IMR-90 (cell line): Measurements from ENCODE around the gene INSR. TPM values are rescaled to one million over a fixed set of nuclear protein-coding genes. Genes with fewer than 3 reads are reported as not detected.

Source experiments
- ATAC-seq: fragments of 200-7000 bp; cut with Tn5 transposase; 2 replicates; pipeline ENCODE4 v1.9.1; 2020; ENCODE audit warnings: low read depth, mild to moderate bottlenecking, moderate library complexity
- BruUV-seq: library from RNA; stranded (reverse); fragments of 400-500 nt; replicated peaks from 2 replicates; lab custom pipeline; 2021; lab: Mats Ljungman, UMichigan
- CTCF ChIA-PET: fragments of 300-600 bp; formaldehyde crosslinking; extraction: SDS; loops from one replicate; lab custom pipeline; 2021; ENCODE audit warnings: antibody characterized with exemption; lab: Yijun Ruan, JAX
- POLR2A ChIA-PET: fragments of 300-600 bp; sonication (Branson Sonifier 250); formaldehyde crosslinking; loops from one replicate; lab custom pipeline; 2022; ENCODE audit warnings: antibody characterized with exemption; ENCODE audit not compliant: unreplicated experiment; lab: Charles Lee
- DNase-seq: peaks from one replicate; pipeline ENCODE4 v3.0.0; 2013
- H2AFZ ChIP-seq: replicated peaks from 2 replicates; pipeline ENCODE3; 2013; ENCODE audit warnings: low read length, mild to moderate bottlenecking; ENCODE audit not compliant: poor library complexity
- H2AK5ac ChIP-seq: 2 replicates; pipeline ENCODE4 v1.6.1; 2013; ENCODE audit warnings: low read depth, low read length, inconsistent platforms
- H2AK9ac ChIP-seq: replicated peaks from 2 replicates; pipeline ENCODE3; 2013; ENCODE audit warnings: mild to moderate bottlenecking, low read depth, low read length, moderate library complexity; ENCODE audit not compliant: poor library complexity
- H2BK120ac ChIP-seq: 2 replicates; pipeline ENCODE4 v1.6.1; 2013; ENCODE audit warnings: low read depth, low read length, inconsistent platforms
- H2BK15ac ChIP-seq: 3 replicates; pipeline ENCODE4 v1.6.1; 2013; ENCODE audit warnings: low read depth, low read length, inconsistent platforms
- H2BK20ac ChIP-seq: 2 replicates; pipeline ENCODE4 v1.6.1; 2013; ENCODE audit warnings: low read depth, mild to moderate bottlenecking, inconsistent platforms, low read length, moderate library complexity
- H2BK5ac ChIP-seq: 2 replicates; pipeline ENCODE4 v1.6.1; 2013; ENCODE audit warnings: mild to moderate bottlenecking, low read depth, low read length, inconsistent platforms; ENCODE audit not compliant: poor library complexity, severe bottlenecking
- H3K14ac ChIP-seq: replicated peaks from 2 replicates; pipeline ENCODE4 v1.6.1; 2013; ENCODE audit warnings: low read depth, low read length, inconsistent platforms
- H3K18ac ChIP-seq: 2 replicates; pipeline ENCODE4 v1.6.1; 2013; ENCODE audit warnings: low read depth, low read length, control low read depth
- H3K23ac ChIP-seq: 2 replicates; pipeline ENCODE4 v1.6.1; 2013; ENCODE audit warnings: low read depth, low read length, inconsistent platforms
- H3K27ac ChIP-seq: 2 replicates; pipeline ENCODE4 v1.5.1; 2013; ENCODE audit warnings: mild to moderate bottlenecking, control low read depth, low read length; ENCODE audit not compliant: insufficient read depth
- H3K27me3 ChIP-seq: 2 replicates; pipeline ENCODE4 v1.6.1; 2013; ENCODE audit warnings: low read length; ENCODE audit not compliant: control insufficient read depth, insufficient read depth
- H3K36me3 ChIP-seq: 2 replicates; pipeline ENCODE4 v1.6.1; 2013; ENCODE audit warnings: low read length, mixed read lengths; ENCODE audit not compliant: control insufficient read depth, insufficient read depth
- H3K4ac ChIP-seq: 2 replicates; pipeline ENCODE4 v1.6.1; 2013; ENCODE audit warnings: low read depth, low read length, inconsistent platforms
- H3K4me1 ChIP-seq: 2 replicates; pipeline ENCODE4 v1.6.1; 2013; ENCODE audit warnings: low read length, mixed read lengths; ENCODE audit not compliant: control insufficient read depth, insufficient read depth
- H3K4me2 ChIP-seq: 2 replicates; pipeline ENCODE4 v1.6.1; 2013; ENCODE audit warnings: low read depth, mild to moderate bottlenecking, control low read depth, low read length, moderate library complexity
- H3K4me3 ChIP-seq: 2 replicates; pipeline ENCODE4 v1.5.1; 2013; ENCODE audit warnings: low read depth, mild to moderate bottlenecking, control low read depth, low read length, moderate library complexity; ENCODE audit not compliant: insufficient read depth
- H3K56ac ChIP-seq: 2 replicates; pipeline ENCODE4 v1.6.1; 2013; ENCODE audit warnings: low read length, inconsistent platforms; ENCODE audit not compliant: insufficient read depth; ENCODE audit errors: extremely low read depth
- H3K79me1 ChIP-seq, 2 experiments: 2 replicates each; pipeline ENCODE4 v1.6.1; 2013; ENCODE audit warnings: low read length in 2 of 2, inconsistent platforms in 1 of 2, low read depth in 1 of 2
- H3K9ac ChIP-seq: 2 replicates; pipeline ENCODE4 v1.6.1; 2013; ENCODE audit warnings: low read depth, low read length, control low read depth
- H3K9me1 ChIP-seq: 2 replicates; pipeline ENCODE4 v1.6.1; 2013; ENCODE audit warnings: low read length, inconsistent platforms; ENCODE audit not compliant: insufficient read depth
- H3K9me3 ChIP-seq: 2 replicates; pipeline ENCODE4 v1.6.1; 2013; ENCODE audit warnings: low read length; ENCODE audit not compliant: control insufficient read depth, insufficient read depth
- H4K20me1 ChIP-seq: 2 replicates; pipeline ENCODE4 v1.6.1; 2013; ENCODE audit warnings: low read length, inconsistent platforms; ENCODE audit not compliant: insufficient read depth
- H4K5ac ChIP-seq: 2 replicates; pipeline ENCODE4 v1.6.1; 2013; ENCODE audit warnings: mild to moderate bottlenecking, low read depth, low read length, control low read depth
- H4K8ac ChIP-seq, 2 experiments: 2 replicates each; pipeline ENCODE4 v1.6.1; 2013; ENCODE audit warnings: low read depth in 2 of 2, low read length in 2 of 2, control low read depth in 1 of 2, inconsistent platforms in 1 of 2
- H4K91ac ChIP-seq: 2 replicates; pipeline ENCODE4 v1.6.1; 2013; ENCODE audit warnings: low read depth, low read length, inconsistent platforms; ENCODE audit not compliant: insufficient read depth
- BHLHE40 ChIP-seq: fragments of 150-350 bp; IDR thresholded peaks from 2 replicates; pipeline ENCODE4 v1.6.1; 2016; ENCODE audit warnings: mild to moderate bottlenecking, low read depth, low read length
- CEBPB ChIP-seq: IDR thresholded peaks from 2 replicates; pipeline ENCODE4 v1.6.1; 2012; ENCODE audit warnings: low read depth, low read length, improper control_type of control experiment
- CHD1 ChIP-seq: IDR thresholded peaks from 2 replicates; pipeline ENCODE4 v1.6.1; 2012; ENCODE audit warnings: low read depth, low read length, improper control_type of control experiment
- CTCF ChIP-seq: conservative IDR thresholded peaks from 2 replicates; pipeline ENCODE4 v1.5.1; 2012; ENCODE audit warnings: mild to moderate bottlenecking, low read depth, low read length, improper control_type of control experiment
- FOS ChIP-seq: fragments of 150-350 bp; IDR thresholded peaks from 2 replicates; pipeline ENCODE4 v1.6.1; 2016; ENCODE audit warnings: low read depth, low read length
- MAFK ChIP-seq: IDR thresholded peaks from 2 replicates; pipeline ENCODE4 v1.6.1; 2012; ENCODE audit warnings: low read depth, low read length, improper control_type of control experiment
- MAZ ChIP-seq: IDR thresholded peaks from 2 replicates; pipeline ENCODE4 v1.6.1; 2012; ENCODE audit warnings: low read depth, mild to moderate bottlenecking, low read length, improper control_type of control experiment, moderate library complexity, borderline replicate concordance
- MXI1 ChIP-seq: IDR thresholded peaks from 2 replicates; pipeline ENCODE4 v1.6.1; 2012; ENCODE audit warnings: low read depth, mild to moderate bottlenecking, low read length, moderate library complexity, borderline replicate concordance
- NFE2L2 ChIP-seq: fragments of 150-350 bp; IDR thresholded peaks from 2 replicates; pipeline ENCODE4 v1.6.1; 2016; ENCODE audit warnings: low read depth, mild to moderate bottlenecking, low read length
- POLR2A ChIP-seq: IDR thresholded peaks from 2 replicates; pipeline ENCODE4 v1.6.1; 2012; ENCODE audit warnings: mild to moderate bottlenecking, low read depth, low read length
- RAD21 ChIP-seq: IDR thresholded peaks from 2 replicates; pipeline ENCODE4 v1.6.1; 2012; ENCODE audit warnings: low read length, improper control_type of control experiment
- RCOR1 ChIP-seq: IDR thresholded peaks from 2 replicates; pipeline ENCODE4 v1.6.1; 2012; ENCODE audit warnings: mild to moderate bottlenecking, low read length, improper control_type of control experiment; ENCODE audit not compliant: insufficient replicate concordance
- RFX5 ChIP-seq: IDR thresholded peaks from 2 replicates; pipeline ENCODE4 v1.8.0; 2012; ENCODE audit warnings: low read depth, mild to moderate bottlenecking, low read length, moderate library complexity
- SMC3 ChIP-seq: fragments of 150-350 bp; IDR thresholded peaks from 2 replicates; pipeline ENCODE4 v1.6.1; 2016; ENCODE audit warnings: low read depth, mild to moderate bottlenecking, antibody characterized with exemption, low read length, moderate library complexity
- WGBS, 2 experiments: methylation state at CpG; one replicate each; pipeline versions ENCODE4 v1.1.5 to v1.1.7; 2013; ENCODE audit warnings: missing lambda C conversion rate in 2 of 2; ENCODE audit not compliant: insufficient read length in 1 of 2; ENCODE audit errors: extremely low coverage in 2 of 2; 5-methylcytosine and 5-hydroxymethylcytosine counted together
- dilution Hi-C: fragments of 300-500 bp; cut with HindIII; formaldehyde crosslinking; loops from one replicate; pipeline ENCODE4 v1.14.3; 2018; ENCODE audit warnings: low sequenced_read_pairs; ENCODE audit not compliant: unreplicated experiment
- in situ Hi-C: fragments of 300-500 bp; cut with MboI; formaldehyde crosslinking; loops from 3 replicates; pipeline ENCODE4 v1.14.3; 2019; ENCODE audit warnings: low sequenced_read_pairs, inconsistent platforms, mixed read lengths
- intact Hi-C: fragments of 100-400 bp; cut with micrococcal nuclease; formaldehyde crosslinking; loops from 2 replicates; pipeline ENCODE4 v1.10.0; 2022
- polyA plus RNA-seq, 3 experiments: library from polyadenylated mRNA; depleted of rRNA; stranded (reverse); fragments of >200 nt; gene quantifications; 2 replicates each; pipeline ENCODE4 v1.2.3, GENCODE V29; 2012; ENCODE audit warnings: low replicate concordance in 1 of 3
- total RNA-seq: library from RNA; depleted of rRNA; stranded (reverse); fragments of >200 nt; gene quantifications from 2 replicates; pipeline ENCODE4 v1.2.3, GENCODE V29; 2012
- TF ChIP-seq, protein P1 (sequence below): fragments of 150-350 bp; IDR thresholded peaks from 2 replicates; pipeline ENCODE4 v1.6.1; 2017; ENCODE audit warnings: mild to moderate bottlenecking, antibody characterized with exemption, low read length, low read depth
- TF ChIP-seq, protein P2 (sequence below): fragments of 150-350 bp; IDR thresholded peaks from 2 replicates; pipeline ENCODE4 v1.6.1; 2016; ENCODE audit warnings: low read depth, mild to moderate bottlenecking, low read length, moderate library complexity, borderline replicate concordance

The INSR gene
- total and polyA plus RNA-seq, 2 of the 4 experiments (the other 2 are of a cell fraction): 2.8 to 7.9 TPM

GRCh38 chr19:7238051-7238450 lies 56.2 kb downstream of the INSR start:
- no TSS peak for BruUV-seq
- H2BK120ac ChIP-seq: no peak overlapping the region
- H4K8ac ChIP-seq: no peak overlapping the region
- no peak overlapping the region for H2BK15ac ChIP-seq
- H2BK5ac ChIP-seq: no peak overlapping the region
- no peak for DNase-seq
- H3K79me1 ChIP-seq: no peaks in the 10 kb centered on the region
- H3K4me3 ChIP-seq: no peak overlapping the region
- no peak overlapping the region for H2BK20ac ChIP-seq
- no peak overlapping the region for H3K18ac ChIP-seq
- H3K14ac ChIP-seq: no peak overlapping the region
- H3K9me3 ChIP-seq: no peaks in the 10 kb centered on the region
- POLR2A ChIA-PET: no interaction called here
- no peaks in the 10 kb centered on the region for H3K4me1 ChIP-seq
- H3K4me2 ChIP-seq: no peak overlapping the region
- no peak overlapping the region for H3K23ac ChIP-seq
- no peaks in the 10 kb centered on the region for H3K36me3 ChIP-seq
- no peak overlapping the region for H2AFZ ChIP-seq
- no peaks in the 10 kb centered on the region for H3K27me3 ChIP-seq
- in situ Hi-C loops (no loop called here), dilution Hi-C loops (no loop called here), intact Hi-C loops (no loop called here)
- H3K4ac ChIP-seq: no peak overlapping the region
- H3K56ac ChIP-seq: no peak overlapping the region
- CTCF ChIA-PET: no interaction called here
- H4K20me1 ChIP-seq: no peaks in the 10 kb centered on the region
- H2AK5ac ChIP-seq: no peak overlapping the region
- no peak overlapping the region for H4K91ac ChIP-seq
- no peak overlapping the region for H4K5ac ChIP-seq
- 75% methylated on average over 2 of the region's 4 CpGs; no CpG with 5 or more reads in 1 of the 2 experiments for WGBS, 2 experiments
- ATAC-seq: no peak
- H3K27ac ChIP-seq: no peak overlapping the region
- TF ChIP-seq, protein P1, sequence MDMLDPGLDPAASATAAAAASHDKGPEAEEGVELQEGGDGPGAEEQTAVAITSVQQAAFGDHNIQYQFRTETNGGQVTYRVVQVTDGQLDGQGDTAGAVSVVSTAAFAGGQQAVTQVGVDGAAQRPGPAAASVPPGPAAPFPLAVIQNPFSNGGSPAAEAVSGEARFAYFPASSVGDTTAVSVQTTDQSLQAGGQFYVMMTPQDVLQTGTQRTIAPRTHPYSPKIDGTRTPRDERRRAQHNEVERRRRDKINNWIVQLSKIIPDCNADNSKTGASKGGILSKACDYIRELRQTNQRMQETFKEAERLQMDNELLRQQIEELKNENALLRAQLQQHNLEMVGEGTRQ: no peak
- TF ChIP-seq SMC3: no peak
- TF ChIP-seq MAFK: no peak
- TF ChIP-seq, protein P2, sequence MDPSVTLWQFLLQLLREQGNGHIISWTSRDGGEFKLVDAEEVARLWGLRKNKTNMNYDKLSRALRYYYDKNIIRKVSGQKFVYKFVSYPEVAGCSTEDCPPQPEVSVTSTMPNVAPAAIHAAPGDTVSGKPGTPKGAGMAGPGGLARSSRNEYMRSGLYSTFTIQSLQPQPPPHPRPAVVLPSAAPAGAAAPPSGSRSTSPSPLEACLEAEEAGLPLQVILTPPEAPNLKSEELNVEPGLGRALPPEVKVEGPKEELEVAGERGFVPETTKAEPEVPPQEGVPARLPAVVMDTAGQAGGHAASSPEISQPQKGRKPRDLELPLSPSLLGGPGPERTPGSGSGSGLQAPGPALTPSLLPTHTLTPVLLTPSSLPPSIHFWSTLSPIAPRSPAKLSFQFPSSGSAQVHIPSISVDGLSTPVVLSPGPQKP: no peak
- no peak for TF ChIP-seq BHLHE40
- TF ChIP-seq MAZ: no peak
- no peak for TF ChIP-seq CEBPB
- no peak for TF ChIP-seq FOS
- no peak for TF ChIP-seq MXI1
- TF ChIP-seq NFE2L2: no peak
- no peak for TF ChIP-seq POLR2A
- TF ChIP-seq RCOR1: no peak
- TF ChIP-seq RAD21: no peak
- no peak for TF ChIP-seq CTCF
- TF ChIP-seq CHD1: no peak
- no peak for TF ChIP-seq RFX5
- no peak overlapping the region for H2AK9ac ChIP-seq
- no peak overlapping the region for H3K9ac ChIP-seq
- H3K9me1 ChIP-seq: no peaks in the 10 kb centered on the region
